ENCODE results near the gene AHDC1. TPM values are rescaled to one million over a fixed set of nuclear protein-coding genes. Genes with fewer than 3 reads are reported as not detected.

Gene AHDC1
- total and polyA plus RNA-seq, 2 of the 13 experiments (the other 11 are each of a cell fraction or from before 2014, with no cell fraction given), result 1.0 to 2.7 TPM

DNA sequence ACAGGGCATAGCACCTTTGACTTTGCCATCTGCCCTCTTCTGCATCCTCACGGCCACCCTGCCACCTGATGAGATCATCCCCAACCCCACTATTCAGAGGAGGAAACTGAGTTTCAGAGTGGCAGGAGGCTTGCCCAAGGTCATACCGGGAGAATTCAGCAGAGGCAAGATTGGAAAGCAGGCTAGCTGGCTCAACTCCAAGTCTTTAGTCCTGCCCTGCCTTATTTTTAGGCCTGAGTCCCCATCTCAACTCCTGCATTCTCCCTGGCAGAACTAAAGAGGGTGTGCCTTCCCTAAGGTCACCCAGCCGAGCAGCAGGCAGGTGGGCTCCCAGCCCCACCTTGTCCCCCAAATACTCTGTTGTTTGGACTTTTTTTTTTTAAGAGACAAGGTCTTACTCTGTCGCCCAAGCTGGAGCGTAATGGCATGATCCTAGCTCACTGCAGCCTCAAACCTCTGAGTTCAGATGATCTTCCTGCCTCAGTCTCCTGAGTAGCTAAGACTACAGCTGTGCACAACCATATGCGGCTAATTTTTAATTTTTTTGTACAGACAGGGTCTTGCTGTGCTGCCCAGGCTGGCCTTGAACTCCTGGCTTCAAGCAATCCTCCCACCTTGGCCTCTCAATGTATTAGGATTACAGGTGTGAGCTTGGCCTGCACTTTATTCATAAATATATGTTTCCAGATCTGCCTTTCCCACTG is 44.8 kb upstream of the AHDC1 start:
- Histone ChIP-seq H3K79me2 (ENCODE audit: insufficient read depth, low read length) (no peaks in the 10 kb centered on the region), H3K9me3 (ENCODE audit: low read length) (no peaks in the 10 kb centered on the region), H3K27me3 (ENCODE audit: control insufficient read depth in 1 of 2, insufficient read depth in 2 of 2, low read length in 2 of 2) (peaks cover 1 to 10% of the 10 kb centered on the region in 2 experiments; a peak in 1 of 5 replicates), H3K4me2 (ENCODE audit: low read depth, low read length) (no peak overlapping the region), H3K27ac (ENCODE audit: extremely low read length, insufficient read depth, low read length) (no peak overlapping the region), H2AFZ (ENCODE audit: low read length) (no peak overlapping the region), H4K20me1 (ENCODE audit: insufficient read depth, low read length) (no peaks in the 10 kb centered on the region), H3K4me1 (ENCODE audit: insufficient read depth, low read length) (peaks cover 17% of the 10 kb centered on the region), H3K4me3 (replicated peaks in 1 of 3; ENCODE audit: insufficient read depth in 1 of 3, low read depth in 2 of 3, low read length in 3 of 3) (no peak overlapping the region), H3K36me3 (replicated peaks in 1 of 2; ENCODE audit: control insufficient read depth in 1 of 2, insufficient read depth in 2 of 2, low read length in 2 of 2) (no peaks in the 10 kb centered on the region), H3K9ac (ENCODE audit: insufficient read depth, low read depth, low read length) (no peak overlapping the region)
- intact Hi-C loops (cut with micrococcal nuclease; ENCODE audit: unreplicated experiment) (no loop called here), in situ Hi-C loops (cut with HindIII; ENCODE audit: extremely low pct_ligation_motif_present, low pct_unique_long_range_greater_than_20kb) (no loop called here)
- ATAC-seq, result no peak
- no peak for DNase-seq (ENCODE audit: low spot score)
- FAIRE-seq, result no peak
- no TSS peak for BruUV-seq (replicated peaks)
- CTCF ChIA-PET (ENCODE audit: low intra/inter-chr PET ratio, low total read pairs), result no interaction called here
- 29% methylated on average over 6 of the region's 6 CpGs for WGBS (ENCODE audit: low lambda C conversion rate)
- TF ChIP-seq MZF1 (CRISPR knock-in tag; IDR thresholded peaks at IDR 0.05; ENCODE audit: borderline replicate concordance), result no peak
- 0 out of 2 replicates have a peak, but pooled peaks have one; percentile 14 for TF ChIP-seq ZNF121 (CRISPR knock-in tag; IDR thresholded peaks at IDR 0.05)
- POLR2A ChIA-PET, result no interaction called here

- CTCF ChIA-PET (ENCODE audit: low intra/inter-chr PET ratio, low total read pairs), result no interaction called here
- Histone ChIP-seq H3K9me3 (ENCODE audit: low read length) (no peaks in the 10 kb centered on the region), H3K9ac (ENCODE audit: insufficient read depth, low read depth, low read length) (no peak overlapping the region), H3K27ac (ENCODE audit: extremely low read length, insufficient read depth, low read length) (no peak overlapping the region), H3K4me1 (ENCODE audit: insufficient read depth, low read length) (peaks cover 21% of the 10 kb centered on the region), H3K27me3 (ENCODE audit: control insufficient read depth in 1 of 2, insufficient read depth in 2 of 2, low read length in 2 of 2) (peaks cover 1 to 15% of the 10 kb centered on the region in 2 experiments; a peak in 1 of 5 replicates), H3K4me3 (replicated peaks in 1 of 3; ENCODE audit: insufficient read depth in 1 of 3, low read depth in 2 of 3, low read length in 3 of 3) (no peak overlapping the region), H4K20me1 (ENCODE audit: insufficient read depth, low read length) (no peaks in the 10 kb centered on the region), H3K79me2 (ENCODE audit: insufficient read depth, low read length) (no peaks in the 10 kb centered on the region), H3K4me2 (ENCODE audit: low read depth, low read length) (no peak overlapping the region), H2AFZ (ENCODE audit: low read length) (no peak overlapping the region), H3K36me3 (replicated peaks in 1 of 2; ENCODE audit: control insufficient read depth in 1 of 2, insufficient read depth in 2 of 2, low read length in 2 of 2) (no peaks in the 10 kb centered on the region)
- FAIRE-seq (no peak), DNase-seq (ENCODE audit: low spot score) (no peak), ATAC-seq (no peak)
- in situ Hi-C loops (cut with HindIII; ENCODE audit: extremely low pct_ligation_motif_present, low pct_unique_long_range_greater_than_20kb), result no loop called here
- POLR2A ChIA-PET, result no interaction called here
- no TSS peak for BruUV-seq (replicated peaks)
- 37% methylated on average over 5 of the region's 5 CpGs for WGBS (ENCODE audit: low lambda C conversion rate)
- intact Hi-C loops (cut with micrococcal nuclease; ENCODE audit: unreplicated experiment), result no loop called here
- peak; percentile 80 for TF ChIP-seq ZNF629 (CRISPR knock-in tag; conservative IDR thresholded peaks at IDR 0.05)
- no peak for TF ChIP-seq RAD51 (IDR thresholded peaks at IDR 0.05; ENCODE audit: borderline replicate concordance)
Measured at GRCh38 chr1:27647328-27647727, 43.4 kb upstream of the AHDC1 start.

Measured in HepG2 (cell line).